ENCODE results near the gene PRAMEF15.
"Not testable (repeated sequence)": the region's sequence is repeated elsewhere in the genome, so short reads cannot be mapped to it uniquely, and the experiment has no call there.

The PRAMEF15 gene

DNA sequence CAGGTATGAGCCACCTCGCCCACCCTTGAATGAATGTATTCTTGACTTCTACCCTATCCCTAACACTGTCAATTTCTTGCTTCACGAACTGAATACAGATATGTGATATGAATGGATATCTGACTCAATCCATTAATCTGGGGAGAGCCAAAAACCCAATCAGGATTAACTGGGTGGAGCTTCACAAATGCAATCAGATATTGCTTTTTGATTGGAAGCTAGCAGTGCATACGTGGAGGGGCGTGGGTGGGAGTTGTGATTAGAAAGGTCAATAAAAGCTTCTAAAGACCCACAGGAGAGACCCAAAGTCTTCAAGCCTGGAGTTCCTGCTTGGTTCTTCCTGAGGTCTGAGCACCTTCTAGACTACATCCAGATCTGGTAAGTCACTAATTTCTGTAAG, at the start of gene PRAMEF15:
TSS of gene PRAMEF15 (plus strand) at position 301 of the 400 bp plus-strand sequence. CDS start 2,827 bp downstream, outside the sequence.
- not testable (repeated sequence) for DNase-seq (ENCODE audit: low spot score)

DNA sequence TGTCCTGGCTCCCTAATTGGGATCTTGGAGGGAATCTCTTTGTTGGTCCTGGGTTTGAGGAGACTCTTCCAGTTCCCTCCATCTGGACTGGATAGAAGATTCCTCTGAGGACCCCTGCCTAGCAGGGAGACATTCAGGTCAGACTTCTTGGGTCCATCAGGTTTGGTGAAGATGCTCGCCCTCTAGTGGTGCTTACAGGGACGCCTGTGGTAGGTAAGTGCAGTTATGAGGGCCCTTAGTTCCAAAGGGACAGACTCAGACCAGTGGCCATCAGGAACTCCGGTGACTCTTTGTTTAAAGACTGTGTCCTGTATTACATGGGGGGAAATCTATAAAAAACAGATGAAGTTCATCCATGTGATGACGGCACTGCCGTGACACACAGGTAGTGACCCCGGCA, 38.4 kb upstream of the PRAMEF15 start:
- not testable (repeated sequence) for DNase-seq (ENCODE audit: low spot score)

DNA sequence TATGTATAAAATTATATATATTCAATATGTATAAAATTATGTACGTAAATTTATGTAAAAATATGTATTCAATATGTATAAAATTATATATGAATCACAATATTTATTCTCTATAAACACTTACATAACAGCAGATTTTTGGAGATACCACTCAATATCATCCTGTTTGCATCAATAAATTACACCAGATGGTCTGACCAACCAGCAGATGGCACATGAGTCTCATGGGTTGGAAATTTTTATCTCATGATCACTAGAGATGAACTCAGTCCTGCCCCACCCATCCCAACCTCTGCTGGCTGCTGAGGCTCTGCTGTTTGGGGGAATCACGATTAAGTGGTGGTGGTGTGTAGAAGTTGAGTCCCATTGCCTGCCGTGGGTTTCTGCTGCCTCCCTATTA, 35.8 kb upstream of the PRAMEF15 start:
- not testable (repeated sequence) for DNase-seq (ENCODE audit: low spot score)

DNA sequence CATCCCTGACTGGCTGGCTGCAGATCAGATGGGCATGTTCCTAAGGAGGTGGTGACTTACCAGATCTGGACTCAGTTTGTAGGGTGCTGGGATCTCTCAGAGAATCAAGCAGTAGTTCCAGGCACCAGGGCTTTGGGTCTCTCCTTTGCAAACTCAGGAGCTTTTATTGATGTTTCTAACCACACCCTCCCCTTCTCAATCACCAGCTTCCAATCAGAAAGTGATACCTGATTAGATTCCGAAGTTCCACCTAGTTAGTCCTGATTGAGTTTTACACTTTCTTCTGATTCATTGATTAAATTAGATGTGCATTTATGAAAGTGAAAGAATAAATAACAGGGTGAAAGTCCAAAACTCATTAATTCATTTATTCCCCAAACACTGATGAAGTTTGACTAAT, 30.3 kb upstream of the PRAMEF15 start, which contains the start of gene PRAMEF8:
TSS of gene PRAMEF8 (minus strand) at position 101 of the 400 bp plus-strand sequence. CDS start 1,046 bp downstream, outside the sequence.
- not testable (repeated sequence) for DNase-seq (ENCODE audit: low spot score)

DNA sequence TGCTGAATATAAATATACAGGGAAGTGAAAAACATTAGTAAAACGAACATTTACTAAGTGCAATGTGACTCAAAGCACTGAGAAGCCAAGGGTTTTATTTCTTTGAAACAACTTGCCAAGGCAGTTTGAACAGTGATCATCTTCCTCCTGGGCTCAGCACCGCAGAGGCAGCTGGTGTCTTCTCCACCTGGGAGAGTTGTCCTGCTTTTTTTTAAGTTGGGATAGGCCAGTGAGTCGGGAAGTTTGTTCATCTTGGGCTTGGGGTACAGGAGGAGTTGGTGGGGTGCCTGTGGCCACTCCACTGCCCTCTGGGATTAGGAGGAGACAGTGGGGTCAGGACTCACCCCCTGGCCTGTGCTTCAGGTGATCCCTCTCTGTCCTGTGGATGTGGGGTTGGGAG, 26.4 kb upstream of the PRAMEF15 start:
- not testable (repeated sequence) for DNase-seq (ENCODE audit: low spot score)

- not testable (repeated sequence) for DNase-seq (ENCODE audit: low spot score)
Measured at GRCh38 chr1:13297216-13297931, 18.0 kb upstream of the PRAMEF15 start.

DNA sequence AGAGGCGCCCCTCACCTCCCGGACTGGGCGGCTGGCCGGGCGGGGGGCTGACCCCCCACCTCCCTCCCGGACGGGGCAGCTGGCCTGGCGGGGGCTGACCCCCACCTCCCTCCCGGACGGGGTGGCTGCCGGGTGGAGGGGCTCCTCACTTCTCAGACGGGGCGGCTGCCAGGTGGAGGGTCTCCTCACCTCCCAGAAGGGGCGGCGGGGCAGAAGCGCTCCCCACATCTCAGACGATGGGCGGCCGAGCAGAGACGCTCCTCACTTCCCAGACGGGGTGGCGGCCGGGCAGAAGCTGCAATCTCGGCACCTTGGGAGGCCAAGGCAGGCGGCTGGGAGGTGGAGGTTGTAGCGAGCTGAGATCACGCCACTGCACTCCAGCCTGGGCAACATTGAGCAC, 16.7 kb upstream of the PRAMEF15 start:
- DNase-seq (ENCODE audit: low spot score): not testable (repeated sequence)

- not testable (repeated sequence) for DNase-seq (ENCODE audit: low spot score)
Measured at GRCh38 chr1:13302197-13302596, 13.2 kb upstream of the PRAMEF15 start.

GRCh38 chr1:13303239-13303638, 12.1 kb upstream of the PRAMEF15 start, which contains the start of gene PRAMEF33:
Gene PRAMEF33 (plus strand): TSS chr1:13303539. CDS start chr1:13305955, 2,416 bp downstream.
- not testable (repeated sequence) for DNase-seq (ENCODE audit: low spot score)

DNA sequence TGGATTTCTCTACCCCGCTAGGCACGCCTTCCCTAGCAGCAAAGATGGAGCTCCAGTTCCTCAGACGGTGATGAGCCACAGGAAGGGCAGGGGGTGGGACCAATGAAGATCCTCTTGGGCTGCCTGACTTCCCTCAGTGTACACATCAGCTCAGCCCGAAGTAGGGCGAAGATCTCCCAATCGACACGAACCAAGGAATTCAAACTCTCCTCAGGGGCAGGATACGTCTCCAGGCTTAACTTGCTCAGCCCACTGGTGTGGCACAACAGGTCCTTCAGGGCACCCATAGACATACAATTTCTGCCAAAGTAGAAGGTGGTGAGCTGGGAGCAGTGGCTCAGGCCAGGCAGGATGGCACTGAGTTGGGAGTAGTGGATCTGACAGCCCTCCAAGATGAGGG, 27.1 kb downstream of the PRAMEF15 start:
- not testable (repeated sequence) for DNase-seq (ENCODE audit: low spot score)

DNA sequence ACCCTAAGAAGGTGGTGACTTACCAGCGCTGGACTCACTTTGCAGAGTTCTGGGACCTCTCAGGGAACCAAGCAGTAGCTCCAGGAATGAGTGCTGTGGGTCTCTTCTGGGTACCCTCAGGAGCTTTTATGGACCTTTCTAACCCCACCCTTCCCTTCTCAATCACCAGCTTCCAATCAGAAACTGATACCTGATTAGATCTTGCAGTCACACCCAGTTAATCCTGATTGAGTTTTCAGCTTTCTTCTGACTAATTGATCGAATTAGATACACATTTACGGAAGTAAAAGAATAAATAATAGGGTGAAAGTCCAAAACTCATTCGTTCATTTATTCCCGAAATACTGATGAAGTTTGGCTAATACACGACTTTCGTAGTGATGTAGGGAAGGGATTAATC, 31.7 kb downstream of the PRAMEF15 start, which contains the start of gene PRAMEF14:
TSS of gene PRAMEF14 (minus strand) at position 101 of the 400 bp plus-strand sequence. CDS start 1,820 bp downstream, outside the sequence.
- not testable (repeated sequence) for DNase-seq (ENCODE audit: low spot score)

GRCh38 chr1:13353476-13353875, 38.1 kb downstream of the PRAMEF15 start:
- DNase-seq (ENCODE audit: low spot score): not testable (repeated sequence)

DNA sequence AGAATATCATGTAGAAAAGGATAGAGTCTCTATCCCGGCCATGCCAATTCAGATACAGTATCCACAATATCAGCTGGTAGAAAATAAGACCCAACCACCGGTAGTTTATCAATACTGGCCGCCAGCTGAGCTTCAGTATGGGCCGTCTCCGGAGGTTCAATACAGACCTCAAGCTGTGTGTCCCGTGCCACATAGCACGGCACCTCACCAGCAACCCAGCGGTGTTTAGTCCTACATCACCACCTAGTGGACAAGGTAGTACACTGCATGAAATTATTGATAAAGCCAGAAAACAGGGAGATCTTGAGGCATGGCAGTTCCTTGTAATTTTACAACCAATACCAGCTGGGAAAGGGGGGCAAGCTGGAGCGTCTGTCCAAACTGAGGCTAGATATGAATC, 39.1 kb downstream of the PRAMEF15 start:
- DNase-seq (ENCODE audit: low spot score): not testable (repeated sequence)

- DNase-seq (ENCODE audit: low spot score): peak; percentile 63
Measured at GRCh38 chr1:13356774-13357173, 41.4 kb downstream of the PRAMEF15 start.

DNA sequence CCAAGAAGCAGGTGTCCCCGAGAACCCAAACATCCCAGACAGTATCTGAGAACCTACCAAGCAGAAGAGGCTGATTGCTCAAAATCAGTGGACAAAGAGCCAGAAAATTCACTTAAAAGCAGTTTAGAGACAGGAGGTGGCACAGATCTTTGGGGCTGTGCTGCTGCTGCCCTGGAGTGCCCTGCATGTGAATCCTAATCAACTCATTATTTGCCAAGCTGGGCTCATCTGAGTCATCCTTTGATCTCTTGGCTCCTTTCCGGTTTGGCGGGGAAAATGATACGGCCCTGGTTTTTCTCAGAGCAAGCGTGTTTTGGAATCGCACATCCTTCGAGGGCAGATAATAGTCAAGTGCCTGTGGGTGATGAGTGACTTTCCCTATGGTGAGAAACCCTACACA, 47.0 kb downstream of the PRAMEF15 start:
- DNase-seq (ENCODE audit: low spot score): not testable (repeated sequence)

- not testable (repeated sequence) for DNase-seq (ENCODE audit: low spot score)
Measured at GRCh38 chr1:13364928-13365327, 49.5 kb downstream of the PRAMEF15 start.

DNA sequence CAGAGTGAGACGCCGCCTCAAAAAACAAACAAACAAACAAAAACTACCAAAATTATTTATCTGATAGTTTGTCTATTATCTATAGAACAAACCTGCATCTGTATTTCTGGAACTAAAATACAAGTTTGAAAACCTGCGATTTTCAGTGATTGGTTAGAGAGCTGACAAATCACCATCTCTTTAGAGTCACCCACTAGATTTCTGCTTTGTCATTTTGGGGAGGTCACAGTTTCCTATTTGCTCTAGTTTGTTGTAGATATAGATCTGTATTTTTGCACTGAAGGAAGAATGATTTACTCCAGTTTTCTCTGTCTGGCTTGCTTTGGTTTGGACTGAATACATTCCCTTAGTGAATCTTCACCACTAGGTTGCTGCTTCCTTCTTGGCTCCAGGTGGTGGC, 51.2 kb downstream of the PRAMEF15 start:
- not testable (repeated sequence) for DNase-seq (ENCODE audit: low spot score)

GRCh38 chr1:13368544-13368943, 53.2 kb downstream of the PRAMEF15 start:
- peak; percentile 6 for DNase-seq (ENCODE audit: low spot score)
